Activated CD8-positive, alpha-beta memory T cell treated with anti-CD3 and anti-CD28 coated beads, Interleukin-2, amount 50 U/mL, for 24 hours (primary cell): ENCODE measurements around the gene SH3RF3.

Source experiments
- DNase-seq: peaks from one replicate; pipeline ENCODE4 v3.0.0-alpha.2; 2020; ENCODE audit errors: extremely low read depth

The SH3RF3 gene

GRCh38 chr2:109494351-109494750 lies 365.3 kb downstream of the SH3RF3 start:
- no peak for DNase-seq

- DNase-seq: no peak
These were observed 368.5 kb downstream of the SH3RF3 start for GRCh38 chr2:109497463-109497862.

GRCh38 chr2:109497911-109498870 lies 369.2 kb downstream of the SH3RF3 start:
- DNase-seq: no peak

- no peak for DNase-seq
These were observed 369.9 kb downstream of the SH3RF3 start for GRCh38 chr2:109498906-109499305.

- DNase-seq: no peak
These were observed 370.6 kb downstream of the SH3RF3 start for GRCh38 chr2:109499566-109499965.

GRCh38 chr2:109500910-109501309 lies 371.9 kb downstream of the SH3RF3 start:
- no peak for DNase-seq

- no peak for DNase-seq
These were observed 372.5 kb downstream of the SH3RF3 start for GRCh38 chr2:109501461-109501860.

GRCh38 chr2:109503191-109503590 lies 374.2 kb downstream of the SH3RF3 start:
- DNase-seq: no peak

- DNase-seq: no peak
These were observed 378.2 kb downstream of the SH3RF3 start for GRCh38 chr2:109507217-109507616.

GRCh38 chr2:109507828-109508227 lies 378.8 kb downstream of the SH3RF3 start:
- no peak for DNase-seq

- no peak for DNase-seq
These were observed 379.6 kb downstream of the SH3RF3 start for GRCh38 chr2:109508556-109508955.

GRCh38 chr2:109510136-109511028 lies 381.4 kb downstream of the SH3RF3 start:
- peak; percentile 38 for DNase-seq

GRCh38 chr2:109511168-109511567 lies 382.2 kb downstream of the SH3RF3 start:
- DNase-seq: no peak

- no peak for DNase-seq
These were observed 383.1 kb downstream of the SH3RF3 start for GRCh38 chr2:109512076-109512475.

GRCh38 chr2:109513230-109513629 lies 384.2 kb downstream of the SH3RF3 start:
- no peak for DNase-seq

GRCh38 chr2:109513749-109514588 lies 385.0 kb downstream of the SH3RF3 start:
- DNase-seq: no peak

- no peak for DNase-seq
These were observed 385.9 kb downstream of the SH3RF3 start for GRCh38 chr2:109514857-109515256.

- DNase-seq: no peak
These were observed 387.6 kb downstream of the SH3RF3 start for GRCh38 chr2:109516445-109517117.

GRCh38 chr2:109517118-109517889 lies 388.3 kb downstream of the SH3RF3 start:
- no peak for DNase-seq

GRCh38 chr2:109519513-109519912 lies 390.5 kb downstream of the SH3RF3 start:
- DNase-seq: no peak
